ENCODE data around the gene ZBTB38. TPM values are rescaled to one million over a fixed set of nuclear protein-coding genes. Genes with fewer than 3 reads are reported as not detected.

The ZBTB38 gene
- polyA plus RNA-seq, 1 donor from 2014 or later, result 18.7 TPM

DNA sequence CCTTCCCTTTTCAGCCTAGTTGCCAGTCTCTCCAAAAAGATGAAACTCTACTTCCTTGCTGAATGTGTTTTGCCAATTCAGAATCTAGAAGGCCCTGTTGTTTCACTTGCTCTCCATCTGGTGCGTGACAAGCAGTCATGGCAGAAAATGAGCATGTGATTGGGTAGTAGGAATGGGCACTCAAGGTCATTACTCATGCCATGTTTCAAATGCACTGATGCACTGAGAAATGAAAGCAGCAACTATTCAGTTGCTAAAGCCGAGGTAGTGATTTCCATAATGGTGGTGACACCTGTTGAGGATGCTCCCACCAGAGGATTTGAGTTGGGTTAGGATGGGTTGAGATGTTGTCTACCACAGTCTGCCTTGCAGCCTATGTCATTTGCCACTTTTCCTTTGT, 12.7 kb downstream of the ZBTB38 start:
- no peaks in the 10 kb centered on the region for H3K27me3 ChIP-seq (ENCODE audit: insufficient read depth, low read depth, low read length)
- no peaks in the 10 kb centered on the region for H4K20me1 ChIP-seq (ENCODE audit: insufficient read depth)
- H2AFZ ChIP-seq (ENCODE audit: low read depth, low read length), result no peak overlapping the region
- H3K4me3 ChIP-seq (ENCODE audit: low read length), result no peak overlapping the region
- H3K9ac ChIP-seq (ENCODE audit: low read length), result no peak overlapping the region
- no peak for TF ChIP-seq EZH2 (IDR thresholded peaks at IDR 0.05; ENCODE audit: borderline replicate concordance, insufficient read depth, low read length, poor library complexity, severe bottlenecking)
- TF ChIP-seq CTCF (IDR thresholded peaks at IDR 0.05; ENCODE audit: poor library complexity, severe bottlenecking), result no peak
- TF ChIP-seq SMC3 (conservative IDR thresholded peaks at IDR 0.05; ENCODE audit: poor library complexity), result no peak
- TF ChIP-seq POLR2AphosphoS5 (IDR thresholded peaks at IDR 0.05), result no peak
- TF ChIP-seq MXI1 (conservative IDR thresholded peaks at IDR 0.05; ENCODE audit: poor library complexity, severe bottlenecking), result no peak
- no peak for TF ChIP-seq EP300 (conservative IDR thresholded peaks at IDR 0.05; ENCODE audit: poor library complexity, severe bottlenecking)
- TF ChIP-seq REST (IDR thresholded peaks at IDR 0.05; ENCODE audit: borderline replicate concordance), result no peak
- TF ChIP-seq TAF1 (IDR thresholded peaks at IDR 0.05; ENCODE audit: low read depth), result no peak
- no peak for TF ChIP-seq RAD21 (conservative IDR thresholded peaks at IDR 0.05)
- H3K9me3 ChIP-seq (ENCODE audit: low read length), result no peaks in the 10 kb centered on the region
- no peak overlapping the region for H3K4me2 ChIP-seq (ENCODE audit: low read length)
- no peaks in the 10 kb centered on the region for H3K36me3 ChIP-seq (ENCODE audit: insufficient read depth, low read length)
- no peaks in the 10 kb centered on the region for H3F3A ChIP-seq (ENCODE audit: insufficient read depth, low read length, poor library complexity, severe bottlenecking)
- no peak overlapping the region for H3K27ac ChIP-seq (ENCODE audit: low read length)
- no peaks in the 10 kb centered on the region for H3K9me2 ChIP-seq (ENCODE audit: insufficient read depth, low read length)
- H3K79me2 ChIP-seq (replicated peaks; ENCODE audit: insufficient read depth, low read length), result peaks cover 12% of the 10 kb centered on the region

- Histone ChIP-seq H3K4me2 (ENCODE audit: low read length) (no peak overlapping the region), H3K79me2 (replicated peaks; ENCODE audit: insufficient read depth, low read length) (peaks cover 16% of the 10 kb centered on the region), H3K9me3 (ENCODE audit: low read length) (no peaks in the 10 kb centered on the region), H3K27ac (ENCODE audit: low read length) (no peak overlapping the region), H3K4me3 (ENCODE audit: low read length) (no peak overlapping the region), H3F3A (ENCODE audit: insufficient read depth, low read length, poor library complexity, severe bottlenecking) (no peaks in the 10 kb centered on the region), H2AFZ (ENCODE audit: low read depth, low read length) (no peak overlapping the region), H3K27me3 (ENCODE audit: insufficient read depth, low read depth, low read length) (no peaks in the 10 kb centered on the region), H3K9ac (ENCODE audit: low read length) (no peak overlapping the region), H3K9me2 (ENCODE audit: insufficient read depth, low read length) (no peaks in the 10 kb centered on the region), H4K20me1 (ENCODE audit: insufficient read depth) (no peaks in the 10 kb centered on the region), H3K36me3 (ENCODE audit: insufficient read depth, low read length) (no peaks in the 10 kb centered on the region)
- TF ChIP-seq POLR2AphosphoS5 (IDR thresholded peaks at IDR 0.05) (no peak), CTCF (IDR thresholded peaks at IDR 0.05; ENCODE audit: poor library complexity, severe bottlenecking) (no peak), SMC3 (conservative IDR thresholded peaks at IDR 0.05; ENCODE audit: poor library complexity) (no peak), EZH2 (IDR thresholded peaks at IDR 0.05; ENCODE audit: borderline replicate concordance, insufficient read depth, low read length, poor library complexity, severe bottlenecking) (no peak), REST (IDR thresholded peaks at IDR 0.05; ENCODE audit: borderline replicate concordance) (no peak), EP300 (conservative IDR thresholded peaks at IDR 0.05; ENCODE audit: poor library complexity, severe bottlenecking) (no peak), TAF1 (IDR thresholded peaks at IDR 0.05; ENCODE audit: low read depth) (no peak), MXI1 (conservative IDR thresholded peaks at IDR 0.05; ENCODE audit: poor library complexity, severe bottlenecking) (no peak), RAD21 (conservative IDR thresholded peaks at IDR 0.05) (no peak)
These were observed 14.3 kb downstream of the ZBTB38 start for GRCh38 chr3:141382571-141382970.

Measured in neural cell (in vitro differentiated cells).